ENCODE results near the gene ARCN1.

ARCN1 gene

GRCh38 chr11:118634431-118635236 is 62.4 kb downstream of the ARCN1 start:
- no peak for DNase-seq (ENCODE audit: insufficient read length, low spot score)
- no peak for FAIRE-seq
- no peak for TF ChIP-seq CTCF (IDR thresholded peaks at IDR 0.05; ENCODE audit: insufficient read depth, missing control alignments)

GRCh38 chr11:118635237-118635591 is 63.0 kb downstream of the ARCN1 start:
- DNase-seq (ENCODE audit: insufficient read length, low spot score): no peak
- TF ChIP-seq CTCF (IDR thresholded peaks at IDR 0.05; ENCODE audit: insufficient read depth, missing control alignments): no peak
- no peak for FAIRE-seq

GRCh38 chr11:118635642-118636041 is 63.4 kb downstream of the ARCN1 start:
- DNase-seq (ENCODE audit: insufficient read length, low spot score): no peak
- FAIRE-seq: no peak
- no peak for TF ChIP-seq CTCF (IDR thresholded peaks at IDR 0.05; ENCODE audit: insufficient read depth, missing control alignments)

- TF ChIP-seq CTCF (IDR thresholded peaks at IDR 0.05; ENCODE audit: insufficient read depth, missing control alignments): no peak
- FAIRE-seq (no peak), DNase-seq (ENCODE audit: insufficient read length, low spot score) (no peak)
These were observed 64.5 kb downstream of the ARCN1 start for GRCh38 chr11:118636569-118637290.

- FAIRE-seq (no peak), DNase-seq (ENCODE audit: insufficient read length, low spot score) (no peak)
- TF ChIP-seq CTCF (IDR thresholded peaks at IDR 0.05; ENCODE audit: insufficient read depth, missing control alignments): no peak
These were observed 66.5 kb downstream of the ARCN1 start for GRCh38 chr11:118638726-118639125.

- DNase-seq (ENCODE audit: insufficient read length, low spot score) (no peak), FAIRE-seq (no peak)
- no peak for TF ChIP-seq CTCF (IDR thresholded peaks at IDR 0.05; ENCODE audit: insufficient read depth, missing control alignments)
These were observed 67.7 kb downstream of the ARCN1 start for GRCh38 chr11:118639899-118640298.

All from D721Med (cell line).